HCT116 (cell line): ENCODE results near the gene KRT85. TPM values are rescaled to one million over a fixed set of nuclear protein-coding genes. Genes with fewer than 3 reads are reported as not detected.
A peak's percentile ranks its signal among the peaks of the same experiment; 100 is the strongest.

Source experiments
- ATAC-seq: fragments of 200-7000 bp; cut with Tn5 transposase; 2 replicates; pipeline ENCODE4 v1.9.1; 2020; ENCODE audit warnings: mild to moderate bottlenecking, moderate library complexity
- BruUV-seq: library from RNA; stranded (reverse); fragments of 400-500 nt; replicated peaks from 2 replicates; lab custom pipeline; 2021; lab: Mats Ljungman, UMichigan
- CTCF ChIA-PET: fragments of 300-600 bp; sonication (Branson Sonifier 250); formaldehyde crosslinking; loops from one replicate; lab custom pipeline; 2021; ENCODE audit warnings: antibody characterized with exemption; lab: Charles Lee
- POLR2A ChIA-PET: fragments of 300-600, 350-600 bp; sonication (Branson Sonifier 250); formaldehyde crosslinking; loops from one replicate; lab custom pipeline; 2021; ENCODE audit warnings: antibody characterized with exemption; lab: Charles Lee
- RAD21 ChIA-PET, 2 experiments: fragments of 300-600 bp; sonication (Branson Sonifier 250); formaldehyde crosslinking; loops; one replicate each; lab custom pipeline; 2023; ENCODE audit warnings: low total read pairs in 2 of 2; ENCODE audit not compliant: uncharacterized antibody in 2 of 2, unreplicated experiment in 2 of 2, low non-redundant PET in 1 of 2; lab: Charles Lee
- DNase-seq: peaks from one replicate; pipeline ENCODE4 v3.0.0-alpha.2; 2010; ENCODE audit warnings: low read depth, low spot score
- H2AFZ ChIP-seq: fragments of 200-600 bp; shearing (Covaris generic), sonication (generic); 2 replicates; pipeline ENCODE4 v1.6.1; 2017; ENCODE audit warnings: low read depth, mixed run types, mixed read lengths, antibody characterized with exemption, low read length; ENCODE audit not compliant: poor library complexity, severe bottlenecking
- H3K27ac ChIP-seq: 2 replicates; pipeline ENCODE4 v1.5.1; 2012; ENCODE audit warnings: low read depth, low read length
- H3K27me3 ChIP-seq: fragments of 200-600 bp; sonication (generic); 2 replicates; pipeline ENCODE4 v1.6.1; 2016; ENCODE audit warnings: mixed run types, low read length, mixed read lengths; ENCODE audit not compliant: insufficient read depth
- H3K36me3 ChIP-seq, 2 experiments: fragments of 200-500 bp in 1 of 2; fragments of 200-600 bp in 1 of 2; sonication (Bioruptor generic) in 1 of 2; sonication (generic) in 1 of 2; 2 replicates each; pipeline versions ENCODE4 v1.5.1 to v1.6.1; 2014 to 2016; ENCODE audit warnings: low read length in 2 of 2, inconsistent platforms in 1 of 2, mixed read lengths in 1 of 2, mixed run types in 1 of 2; ENCODE audit not compliant: insufficient read depth in 2 of 2, control insufficient read depth in 1 of 2
- H3K4me1 ChIP-seq, 2 experiments: fragments of 200-600 bp in 1 of 2; sonication (generic) in 1 of 2; 2 replicates each; pipeline versions ENCODE4 v1.5.1 to v1.6.1; 2012 to 2017; ENCODE audit warnings: low read length in 2 of 2, inconsistent platforms in 1 of 2, mild to moderate bottlenecking in 1 of 2, mixed read lengths in 1 of 2, mixed run types in 1 of 2, moderate library complexity in 1 of 2; ENCODE audit not compliant: insufficient read depth in 2 of 2, control insufficient read depth in 1 of 2
- H3K4me2 ChIP-seq: fragments of 200-600 bp; sonication (generic); 2 replicates; pipeline ENCODE4 v1.6.1; 2017; ENCODE audit warnings: mixed run types, low read length, mixed read lengths
- H3K4me3 ChIP-seq, 2 experiments: fragments of 200-600 bp in 1 of 2; sonication (generic) in 1 of 2; replicated peaks in 1 of 2; 2 replicates each; pipeline ENCODE4 v1.5.1; 2011 to 2016; ENCODE audit warnings: low read length in 2 of 2, control low read depth in 1 of 2, low read depth in 1 of 2, mild to moderate bottlenecking in 1 of 2, mixed read lengths in 1 of 2, mixed run types in 1 of 2
- H3K79me2 ChIP-seq: fragments of 200-600 bp; sonication (generic); 2 replicates; pipeline ENCODE4 v1.6.1; 2017; ENCODE audit warnings: mild to moderate bottlenecking, mixed run types, low read length, moderate library complexity, mixed read lengths; ENCODE audit not compliant: insufficient read depth
- H3K9ac ChIP-seq: fragments of 200-600 bp; sonication (generic); 2 replicates; pipeline ENCODE4 v1.6.1; 2016; ENCODE audit warnings: low read length, mixed read lengths
- H3K9me2 ChIP-seq: fragments of 200-600 bp; sonication (generic), shearing (Covaris generic); 2 replicates; pipeline ENCODE4 v1.6.1; 2017; ENCODE audit warnings: mixed run types, mild to moderate bottlenecking, moderate library complexity; ENCODE audit not compliant: insufficient read depth
- H3K9me3 ChIP-seq, 2 experiments: fragments of 200-500 bp in 1 of 2; fragments of 200-600 bp in 1 of 2; sonication (Bioruptor generic) in 1 of 2; sonication (generic) in 1 of 2; 2 replicates each; pipeline ENCODE4 v1.6.1; 2014 to 2017; ENCODE audit warnings: low read length in 2 of 2, mixed read lengths in 2 of 2, inconsistent platforms in 1 of 2, low read depth in 1 of 2, mild to moderate bottlenecking in 1 of 2, mixed run types in 1 of 2, moderate library complexity in 1 of 2; ENCODE audit not compliant: control insufficient read depth in 1 of 2, insufficient read depth in 1 of 2
- H4K20me1 ChIP-seq: fragments of 200-600 bp; sonication (generic), shearing (Covaris generic); 2 replicates; pipeline ENCODE4 v1.6.1; 2017; ENCODE audit warnings: mixed run types, mild to moderate bottlenecking, moderate library complexity; ENCODE audit not compliant: insufficient read depth
- CTCF ChIP-seq, 3 experiments: fragments of 200-600 bp in 1 of 3; sonication (generic) in 1 of 3; IDR thresholded peaks in 2 of 3; conservative IDR thresholded peaks in 1 of 3; 2 replicates each; pipeline ENCODE4 v1.5.1; 2012 to 2017; ENCODE audit warnings: low read depth in 2 of 3, low read length in 2 of 3, antibody characterized with exemption in 1 of 3, borderline replicate concordance in 1 of 3, control low read depth in 1 of 3, mild to moderate bottlenecking in 1 of 3, mixed read lengths in 1 of 3, mixed run types in 1 of 3, moderate library complexity in 1 of 3; ENCODE audit not compliant: insufficient read depth in 1 of 3
- EZH2phosphoT487 ChIP-seq: fragments of 200-600 bp; IDR thresholded peaks from 2 replicates; pipeline ENCODE4 v1.6.1; 2018; ENCODE audit warnings: antibody characterized with exemption, borderline replicate concordance
- RAD21 ChIP-seq: IDR thresholded peaks from 2 replicates; pipeline ENCODE4 v1.6.1; 2012; ENCODE audit warnings: low read depth, mild to moderate bottlenecking
- SP1 ChIP-seq: IDR thresholded peaks from 2 replicates; pipeline ENCODE4 v1.6.1; 2012; ENCODE audit warnings: low read depth
- YY1 ChIP-seq: IDR thresholded peaks from 2 replicates; pipeline ENCODE4 v1.6.1; 2011; ENCODE audit warnings: low read length, low read depth, moderate library complexity, mild to moderate bottlenecking; ENCODE audit not compliant: insufficient replicate concordance; ENCODE audit errors: extremely low read depth
- intact Hi-C: fragments of 100-400 bp; cut with micrococcal nuclease; formaldehyde crosslinking; loops from 2 replicates; pipeline ENCODE4 v1.10.0; 2022
- total RNA-seq: library from RNA; stranded (reverse); gene quantifications from one replicate; pipeline ENCODE4 v1.2.1, GENCODE V29; 2021; ENCODE audit not compliant: unreplicated experiment

KRT85 gene
- total RNA-seq, 1 experiment from 2014 or later = not detected

- no peak overlapping the region for H3K27ac ChIP-seq
- ATAC-seq = 0 out of 2 replicates have a peak, but pooled peaks have one; percentile 41
- DNase-seq = no peak
- CTCF ChIA-PET = interaction anchor here (0.8 to 2.0 kb wide), 9 partner anchors 8 to 552 kb away, joined by 3 to 14 read pairs (median 4); no protein-coding TSS in a partner anchor
- H2AFZ ChIP-seq = no peak overlapping the region
- H4K20me1 ChIP-seq = no peaks in the 10 kb centered on the region
- POLR2A ChIA-PET = interaction anchor here (1.5 kb wide), 1 partner anchor 40 kb away, joined by 3 read pairs; no protein-coding TSS in a partner anchor
- no peak overlapping the region for H3K9ac ChIP-seq
- no peak overlapping the region for H3K4me2 ChIP-seq
- RAD21 ChIA-PET = no interaction called here
- H3K79me2 ChIP-seq = no peaks in the 10 kb centered on the region
- BruUV-seq = no TSS peak
- H3K4me1 ChIP-seq = peaks cover 0 to 10% of the 10 kb centered on the region in 2 experiments; a peak in 2 of 4 replicates
- no peaks in the 10 kb centered on the region for H3K9me2 ChIP-seq
- peak; percentile 71 for TF ChIP-seq RAD21
- peak; percentile 11 to 42 (median 18); a peak in 2 of 6 replicates for TF ChIP-seq CTCF (IDR thresholded peaks at IDR 0.05 in 2 of 3, conservative IDR thresholded peaks at IDR 0.05 in 1 of 3; ENCODE audit: borderline replicate concordance in 1 of 3, insufficient read depth in 1 of 3, low read depth in 2 of 3, low read length in 2 of 3)
- no peak for TF ChIP-seq YY1
- no peaks in the 10 kb centered on the region; the same call in 1 of the 2 replicates for H3K27me3 ChIP-seq
- H3K36me3 ChIP-seq = no peaks in the 10 kb centered on the region
- intact Hi-C loops = no loop called here
- no peak overlapping the region for H3K4me3 ChIP-seq
- H3K9me3 ChIP-seq = no peaks in the 10 kb centered on the region
Observed at GRCh38 chr12:52319097-52319496, 48.2 kb downstream of the KRT85 start.

GRCh38 chr12:52318241-52318990, 48.9 kb downstream of the KRT85 start:
- POLR2A ChIA-PET = interaction anchor here (1.5 kb wide), 1 partner anchor 39 kb away, joined by 3 read pairs; no protein-coding TSS in a partner anchor
- no peak overlapping the region for H3K27ac ChIP-seq
- TF ChIP-seq SP1 (no peak), CTCF (IDR thresholded peaks at IDR 0.05 in 2 of 3, conservative IDR thresholded peaks at IDR 0.05 in 1 of 3; ENCODE audit: borderline replicate concordance in 1 of 3, insufficient read depth in 1 of 3, low read depth in 2 of 3, low read length in 2 of 3) (no peak), EZH2phosphoT487 (no peak)
- no peak overlapping the region for H3K4me2 ChIP-seq
- H4K20me1 ChIP-seq = no peaks in the 10 kb centered on the region
- DNase-seq (no peak), ATAC-seq (no peak)
- no peak overlapping the region for H3K9ac ChIP-seq
- no peak overlapping the region for H2AFZ ChIP-seq
- no peaks in the 10 kb centered on the region; the same call in 1 of the 2 replicates for H3K27me3 ChIP-seq
- H3K9me2 ChIP-seq = no peaks in the 10 kb centered on the region
- H3K36me3 ChIP-seq = no peaks in the 10 kb centered on the region
- H3K4me1 ChIP-seq = peaks cover 0 to 10% of the 10 kb centered on the region in 2 experiments; a peak in 2 of 4 replicates
- H3K4me3 ChIP-seq = no peak overlapping the region
- no peaks in the 10 kb centered on the region for H3K79me2 ChIP-seq
- RAD21 ChIA-PET = no interaction called here
- no TSS peak for BruUV-seq
- CTCF ChIA-PET = interaction anchor here (1.1 to 2.0 kb wide), 7 partner anchors 9 to 552 kb away, joined by 3 to 14 read pairs (median 6); no protein-coding TSS in a partner anchor
- intact Hi-C loops = no loop called here
- H3K9me3 ChIP-seq = no peaks in the 10 kb centered on the region
